Stimulated activated naive B cell treated with anti-CD40 and anti-IgM and Interleukin-4, amounts not matched to agents 10 μg/mL and 1 μg/mL and 100 μg/mL, for 72 hours (primary cell): ENCODE measurements around the gene SELENOH.

Experiments used
- ATAC-seq, 2 donors: fragments of 150-1000 bp; cut with Tn5 transposase; replicated peaks; 2 replicates each; pipeline ENCODE4 v1.10.0; 2021; ENCODE audit warnings: moderate library complexity in 1 of 2
- DNase-seq: peaks from one replicate; pipeline ENCODE4 v3.0.0; 2021
- H3K27ac Mint-ChIP-seq: one replicate; pipeline ENCODE4 v1.8.0; 2022; ENCODE audit warnings: mild to moderate bottlenecking, mixed read lengths
- H3K27me3 Mint-ChIP-seq, 2 donors: one replicate each; pipeline ENCODE4 v1.8.0; 2022; ENCODE audit warnings: mixed read lengths in 2 of 2
- H3K36me3 Mint-ChIP-seq, 2 donors: one replicate each; pipeline ENCODE4 v1.8.0; 2022; ENCODE audit warnings: mixed read lengths in 2 of 2, mild to moderate bottlenecking in 1 of 2
- H3K4me1 Mint-ChIP-seq, 2 donors: one replicate each; pipeline ENCODE4 v1.8.0; 2022; ENCODE audit warnings: mixed read lengths in 2 of 2, mild to moderate bottlenecking in 1 of 2
- H3K4me3 Mint-ChIP-seq, 2 donors: one replicate each; pipeline ENCODE4 v1.8.0; 2022; ENCODE audit warnings: mild to moderate bottlenecking in 2 of 2, mixed read lengths in 2 of 2, moderate library complexity in 1 of 2
- H3K9me3 Mint-ChIP-seq, 2 donors: one replicate each; pipeline ENCODE4 v1.8.0; 2022; ENCODE audit warnings: mixed read lengths in 2 of 2, mild to moderate bottlenecking in 1 of 2

Gene SELENOH

GRCh38 chr11:57727185-57727584 is 14.1 kb upstream of the SELENOH start:
- Mint-ChIP-seq H3K27me3 (no peaks in the 10 kb centered on the region), H3K9me3 (no peaks in the 10 kb centered on the region), H3K36me3 (peaks cover 10 to 18% of the 10 kb centered on the region in 2 donors), H3K4me3 (no peak overlapping the region), H3K27ac (no peak overlapping the region), H3K4me1 (peaks cover 0 to 9% of the 10 kb centered on the region in 2 donors)
- ATAC-seq (no peak), DNase-seq (no peak)

- ATAC-seq, result no peak
- no peak for DNase-seq
- Mint-ChIP-seq H3K36me3 (peaks cover 6 to 16% of the 10 kb centered on the region in 2 donors), H3K27me3 (no peaks in the 10 kb centered on the region), H3K4me3 (no peak overlapping the region), H3K9me3 (no peaks in the 10 kb centered on the region), H3K27ac (no peak overlapping the region), H3K4me1 (peaks cover 0 to 10% of the 10 kb centered on the region in 2 donors)
Observed at GRCh38 chr11:57728829-57729228, 12.5 kb upstream of the SELENOH start.

- no peak for DNase-seq
- Mint-ChIP-seq H3K36me3 (peaks cover 10 to 18% of the 10 kb centered on the region in 2 donors), H3K27me3 (no peaks in the 10 kb centered on the region), H3K9me3 (no peaks in the 10 kb centered on the region), H3K4me1 (peaks cover 0 to 10% of the 10 kb centered on the region in 2 donors), H3K4me3 (no peak overlapping the region), H3K27ac (no peak overlapping the region)
- no peak for ATAC-seq
Observed at GRCh38 chr11:57729479-57729878, 11.8 kb upstream of the SELENOH start.

- ATAC-seq (no peak), DNase-seq (no peak)
- H3K4me3 Mint-ChIP-seq, result no peak overlapping the region
Observed at GRCh38 chr11:57732661-57733060, 8.6 kb upstream of the SELENOH start.

GRCh38 chr11:57735619-57736298 is 5.5 kb upstream of the SELENOH start:
- ATAC-seq, result no peak
- Mint-ChIP-seq H3K4me3 (no peak overlapping the region), H3K9me3 (no peaks in the 10 kb centered on the region), H3K27ac (no peak overlapping the region), H3K4me1 (peaks cover 0 to 5% of the 10 kb centered on the region in 2 donors), H3K36me3 (peaks cover 17 to 44% of the 10 kb centered on the region in 2 donors), H3K27me3 (no peaks in the 10 kb centered on the region)
- DNase-seq, result no peak

More at GRCh38 chr11:57732661-57733060, 8.6 kb upstream of the SELENOH start:
- no peaks in the 10 kb centered on the region for H3K9me3 Mint-ChIP-seq
- no peaks in the 10 kb centered on the region for H3K27me3 Mint-ChIP-seq
- H3K4me1 Mint-ChIP-seq, result peaks cover 0 to 9% of the 10 kb centered on the region in 2 donors
- H3K27ac Mint-ChIP-seq, result no peak overlapping the region
- peaks cover 15 to 37% of the 10 kb centered on the region in 2 donors for H3K36me3 Mint-ChIP-seq

- peak overlapping the region; percentile 99 for H3K27ac Mint-ChIP-seq
- ATAC-seq (no peak), DNase-seq (no peak)
- H3K9me3 Mint-ChIP-seq, result no peaks in the 10 kb centered on the region
- H3K4me3 Mint-ChIP-seq, result peak overlapping the region; percentile 95 to 100
- H3K36me3 Mint-ChIP-seq, result peaks cover 50 to 70% of the 10 kb centered on the region in 2 donors
- H3K27me3 Mint-ChIP-seq, result no peaks in the 10 kb centered on the region
- peaks cover 21 to 42% of the 10 kb centered on the region in 2 donors for H3K4me1 Mint-ChIP-seq
Observed at GRCh38 chr11:57742087-57742452, 779 bp downstream of the SELENOH start.

- peaks cover 25 to 46% of the 10 kb centered on the region in 2 donors for H3K4me1 Mint-ChIP-seq
- no peaks in the 10 kb centered on the region for H3K27me3 Mint-ChIP-seq
- peak overlapping the region; percentile 90 for H3K27ac Mint-ChIP-seq
- DNase-seq (no peak), ATAC-seq (no peak)
- H3K9me3 Mint-ChIP-seq, result no peaks in the 10 kb centered on the region
- H3K4me3 Mint-ChIP-seq, result peak overlapping the region in 1 of 2 donors; percentile 57
- peaks cover 52 to 68% of the 10 kb centered on the region in 2 donors for H3K36me3 Mint-ChIP-seq
Observed at GRCh38 chr11:57744357-57744756, 3.1 kb downstream of the SELENOH start.

GRCh38 chr11:57745206-57745605 is 3.9 kb downstream of the SELENOH start:
- H3K4me1 Mint-ChIP-seq, result peaks cover 25 to 46% of the 10 kb centered on the region in 2 donors
- ATAC-seq, result no peak
- no peak overlapping the region for H3K4me3 Mint-ChIP-seq
- no peaks in the 10 kb centered on the region for H3K27me3 Mint-ChIP-seq
- peak overlapping the region; percentile 90 for H3K27ac Mint-ChIP-seq
- peaks cover 52 to 65% of the 10 kb centered on the region in 2 donors for H3K36me3 Mint-ChIP-seq
- DNase-seq, result no peak
- H3K9me3 Mint-ChIP-seq, result no peaks in the 10 kb centered on the region

GRCh38 chr11:57746920-57747319 is 5.6 kb downstream of the SELENOH start:
- no peaks in the 10 kb centered on the region for H3K27me3 Mint-ChIP-seq
- ATAC-seq, result no peak
- H3K9me3 Mint-ChIP-seq, result no peaks in the 10 kb centered on the region
- H3K4me3 Mint-ChIP-seq, result no peak overlapping the region
- peaks cover 30 to 54% of the 10 kb centered on the region in 2 donors for H3K4me1 Mint-ChIP-seq
- peaks cover 51 to 59% of the 10 kb centered on the region in 2 donors for H3K36me3 Mint-ChIP-seq
- no peak for DNase-seq
- peak overlapping the region; percentile 65 for H3K27ac Mint-ChIP-seq

- no peaks in the 10 kb centered on the region for H3K9me3 Mint-ChIP-seq
- no peak for DNase-seq
- H3K36me3 Mint-ChIP-seq, result peaks cover 32 to 33% of the 10 kb centered on the region in 2 donors
- ATAC-seq, result no peak
- H3K27me3 Mint-ChIP-seq, result no peaks in the 10 kb centered on the region
- no peak overlapping the region for H3K4me3 Mint-ChIP-seq
- no peak overlapping the region for H3K27ac Mint-ChIP-seq
- H3K4me1 Mint-ChIP-seq, result peaks cover 11 to 25% of the 10 kb centered on the region in 2 donors
Observed at GRCh38 chr11:57751176-57751575, 9.9 kb downstream of the SELENOH start.

GRCh38 chr11:57751676-57752253 is 10.5 kb downstream of the SELENOH start, which contains the start of gene BTBD18:
TSS of gene BTBD18 (minus strand) at chr11:57751819. CDS start at chr11:57751188, 631 bp downstream.
- Mint-ChIP-seq H3K27me3 (no peaks in the 10 kb centered on the region), H3K27ac (peak within 1 kb of the TSS; percentile 62), H3K4me1 (peaks cover 12 to 19% of the 10 kb centered on the region in 2 donors), H3K4me3 (no peak within 1 kb of the TSS), H3K9me3 (no peaks in the 10 kb centered on the region), H3K36me3 (peaks cover 26 to 33% of the 10 kb centered on the region in 2 donors)
- DNase-seq, result no peak
- ATAC-seq, result peak; percentile 52 to 56

GRCh38 chr11:57752954-57753353 is 11.7 kb downstream of the SELENOH start:
- DNase-seq, result no peak
- no peak overlapping the region for H3K4me3 Mint-ChIP-seq
- no peak overlapping the region for H3K27ac Mint-ChIP-seq
- H3K36me3 Mint-ChIP-seq, result peaks cover 17 to 25% of the 10 kb centered on the region in 2 donors
- no peaks in the 10 kb centered on the region for H3K27me3 Mint-ChIP-seq
- no peaks in the 10 kb centered on the region for H3K9me3 Mint-ChIP-seq
- H3K4me1 Mint-ChIP-seq, result peaks cover 12 to 13% of the 10 kb centered on the region in 2 donors
- ATAC-seq, result no peak

- DNase-seq, result no peak
- Mint-ChIP-seq H3K4me3 (no peak overlapping the region), H3K27ac (no peak overlapping the region), H3K4me1 (peaks cover 15 to 23% of the 10 kb centered on the region in 2 donors), H3K27me3 (no peaks in the 10 kb centered on the region), H3K9me3 (no peaks in the 10 kb centered on the region), H3K36me3 (peaks cover 10 to 16% of the 10 kb centered on the region in 2 donors)
- ATAC-seq, result no peak
Observed at GRCh38 chr11:57758174-57758573, 16.9 kb downstream of the SELENOH start.

- Mint-ChIP-seq H3K4me1 (peaks cover 29 to 49% of the 10 kb centered on the region in 2 donors), H3K9me3 (no peaks in the 10 kb centered on the region), H3K36me3 (peaks cover 14 to 30% of the 10 kb centered on the region in 2 donors), H3K4me3 (peak within 1 kb of the TSS; percentile 91 to 95), H3K27ac (peak within 1 kb of the TSS; percentile 95), H3K27me3 (no peaks in the 10 kb centered on the region)
- DNase-seq (peak; percentile 39), ATAC-seq (peak; percentile 96)
Observed at GRCh38 chr11:57761301-57762234, 20.3 kb downstream of the SELENOH start, which contains the start of gene CTNND1. TSS of gene CTNND1 (plus strand) at chr11:57761802. CDS start at chr11:57791479, 29,677 bp downstream.
